H1 (cell line): Measurements from ENCODE around the gene CPA1. TPM values are rescaled to one million over a fixed set of nuclear protein-coding genes. Genes with fewer than 3 reads are reported as not detected.

Experiments used
- CTCF ChIA-PET: fragments of 300-600 bp; sonication (Branson Sonifier 250); formaldehyde crosslinking; loops from one replicate; lab custom pipeline; 2021; ENCODE audit not compliant: partially characterized antibody; lab: Charles Lee
- POLR2A ChIA-PET: fragments of 300-600 bp; sonication (Branson Sonifier 250); formaldehyde crosslinking; loops from one replicate; lab custom pipeline; 2021; ENCODE audit warnings: inconsistent platforms; ENCODE audit not compliant: partially characterized antibody; lab: Charles Lee
- DNase-seq, 2 experiments: peaks; one replicate each; pipeline versions ENCODE4 v3.0.0 to v3.0.0-alpha.2; 2010 to 2022; ENCODE audit warnings: low spot score in 2 of 2, low read depth in 1 of 2, mixed read lengths in 1 of 2
- FAIRE-seq: peaks from 2 replicates; lab custom pipeline; 2011; peaks lifted over from hg19 to GRCh38; lab: Jason Lieb, UNC
- H2AFZ ChIP-seq: 2 replicates; pipeline ENCODE4 v1.8.1; 2012; ENCODE audit warnings: low read length, inconsistent platforms
- H2AK5ac ChIP-seq: 2 replicates; pipeline ENCODE4 v1.6.1; 2013; ENCODE audit warnings: low read depth, low read length
- H2BK120ac ChIP-seq: replicated peaks from 2 replicates; pipeline ENCODE3; 2013; ENCODE audit warnings: low read depth, low read length, inconsistent platforms
- H2BK12ac ChIP-seq: 2 replicates; pipeline ENCODE4 v1.6.1; 2013; ENCODE audit warnings: low read depth, low read length
- H2BK15ac ChIP-seq: 2 replicates; pipeline ENCODE4 v1.6.1; 2013; ENCODE audit warnings: low read length
- H2BK20ac ChIP-seq: 2 replicates; pipeline ENCODE4 v1.6.1; 2013; ENCODE audit warnings: low read length
- H2BK5ac ChIP-seq: 2 replicates; pipeline ENCODE4 v1.6.1; 2013; ENCODE audit warnings: low read depth, low read length
- H3K14ac ChIP-seq: 2 replicates; pipeline ENCODE4 v1.6.1; 2013; ENCODE audit warnings: inconsistent platforms; ENCODE audit not compliant: insufficient read length
- H3K18ac ChIP-seq: 2 replicates; pipeline ENCODE4 v1.6.1; 2013; ENCODE audit warnings: low read length; ENCODE audit errors: extremely low read depth
- H3K23ac ChIP-seq: 2 replicates; pipeline ENCODE4 v1.6.1; 2013; ENCODE audit warnings: inconsistent platforms; ENCODE audit not compliant: insufficient read length
- H3K23me2 ChIP-seq: 2 replicates; pipeline ENCODE4 v1.6.1; 2013; ENCODE audit warnings: low read depth, low read length
- H3K27ac ChIP-seq: 2 replicates; pipeline ENCODE4 v1.6.1; 2011; ENCODE audit warnings: low read depth, low read length, inconsistent platforms
- H3K27me3 ChIP-seq, 4 experiments: replicated peaks in 1 of 4; 1 replicate in 1 of 4; 2 replicates in 3 of 4; pipeline versions ENCODE4 v1.6.1 to v1.8.1; 2011 to 2013; ENCODE audit warnings: low read length in 3 of 4, mild to moderate bottlenecking in 3 of 4, inconsistent platforms in 2 of 4, mixed read lengths in 2 of 4, moderate library complexity in 1 of 4; ENCODE audit not compliant: control insufficient read depth in 3 of 4, insufficient read depth in 3 of 4; ENCODE audit errors: extremely low read depth in 1 of 4
- H3K36me3 ChIP-seq, 4 experiments: 2 replicates each; pipeline versions ENCODE4 v1.6.1 to v1.8.1; 2011 to 2013; ENCODE audit warnings: mild to moderate bottlenecking in 4 of 4, low read length in 3 of 4, moderate library complexity in 2 of 4, control low read depth in 1 of 4, inconsistent platforms in 1 of 4; ENCODE audit not compliant: insufficient read depth in 4 of 4, control insufficient read depth in 2 of 4
- H3K4ac ChIP-seq: replicated peaks from 2 replicates; pipeline ENCODE3; 2013; ENCODE audit warnings: low read length, low read depth, mixed read lengths, inconsistent platforms; ENCODE audit not compliant: insufficient read length
- H3K4me1 ChIP-seq, 4 experiments: replicated peaks in 1 of 4; 1 replicate in 1 of 4; 2 replicates in 3 of 4; pipeline versions ENCODE4 v1.6.1 to v1.8.1; 2011 to 2013; ENCODE audit warnings: low read length in 3 of 4, inconsistent platforms in 2 of 4, mixed read lengths in 1 of 4; ENCODE audit not compliant: insufficient read depth in 4 of 4, control insufficient read depth in 3 of 4
- H3K4me2 ChIP-seq, 2 experiments: 2 replicates each; pipeline versions ENCODE4 v1.6.1 to v1.8.1; 2011 to 2013; ENCODE audit warnings: low read depth in 2 of 2, low read length in 2 of 2, control low read depth in 1 of 2, inconsistent platforms in 1 of 2, mild to moderate bottlenecking in 1 of 2; ENCODE audit not compliant: insufficient read depth in 1 of 2
- H3K4me3 ChIP-seq, 4 experiments: fragments of 200-600, 300-600 bp in 1 of 4; sonication (generic), shearing (Covaris generic), sonication (Bioruptor Twin) in 1 of 4; 2 replicates each; pipeline versions ENCODE4 v1.5.1 to v1.8.1; 2011 to 2016; ENCODE audit warnings: low read length in 4 of 4, low read depth in 3 of 4, control low read depth in 2 of 4, inconsistent platforms in 2 of 4, mild to moderate bottlenecking in 2 of 4, mixed read lengths in 1 of 4, moderate library complexity in 1 of 4; ENCODE audit not compliant: insufficient read depth in 2 of 4; ENCODE audit errors: extremely low read depth in 1 of 4
- H3K56ac ChIP-seq: replicated peaks from 2 replicates; pipeline ENCODE3; 2013; ENCODE audit warnings: low read depth, mild to moderate bottlenecking, mixed read lengths, low read length, inconsistent platforms; ENCODE audit not compliant: insufficient read length
- H3K79me1 ChIP-seq: 2 replicates; pipeline ENCODE4 v1.6.1; 2013; ENCODE audit warnings: low read depth, low read length, control low read depth
- H3K79me2 ChIP-seq, 2 experiments: 2 replicates each; pipeline versions ENCODE4 v1.6.1 to v1.8.1; 2012 to 2013; ENCODE audit warnings: low read length in 2 of 2, mild to moderate bottlenecking in 2 of 2, inconsistent platforms in 1 of 2; ENCODE audit not compliant: insufficient read depth in 2 of 2, control insufficient read depth in 1 of 2
- H3K9ac ChIP-seq, 4 experiments: replicated peaks in 1 of 4; 1 replicate in 1 of 4; 2 replicates in 3 of 4; pipeline versions ENCODE4 v1.6.1 to v1.8.1; 2011 to 2013; ENCODE audit warnings: low read depth in 3 of 4, low read length in 3 of 4, control low read depth in 2 of 4, mild to moderate bottlenecking in 2 of 4, moderate library complexity in 2 of 4, inconsistent platforms in 1 of 4; ENCODE audit errors: extremely low read depth in 1 of 4
- H3K9me3 ChIP-seq, 2 experiments: 2 replicates each; pipeline versions ENCODE4 v1.6.1 to v1.8.1; 2012 to 2013; ENCODE audit warnings: mild to moderate bottlenecking in 2 of 2, moderate library complexity in 2 of 2, control low read depth in 1 of 2, inconsistent platforms in 1 of 2, low read depth in 1 of 2, low read length in 1 of 2, mixed read lengths in 1 of 2; ENCODE audit not compliant: insufficient read depth in 2 of 2
- H4K20me1 ChIP-seq, 2 experiments: replicated peaks in 1 of 2; 2 replicates each; pipeline versions ENCODE3 to v1.8.1; 2011 to 2013; ENCODE audit warnings: inconsistent platforms in 2 of 2, low read length in 2 of 2, mild to moderate bottlenecking in 1 of 2; ENCODE audit not compliant: insufficient read depth in 2 of 2, control insufficient read depth in 1 of 2
- H4K5ac ChIP-seq: 2 replicates; pipeline ENCODE4 v1.6.1; 2013; ENCODE audit warnings: low read length, low read depth, mixed read lengths, inconsistent platforms; ENCODE audit not compliant: insufficient read length
- H4K8ac ChIP-seq: 2 replicates; pipeline ENCODE4 v1.8.0; 2013; ENCODE audit warnings: mild to moderate bottlenecking, moderate library complexity, low read length, inconsistent platforms; ENCODE audit not compliant: insufficient read depth; ENCODE audit errors: extremely low read depth
- H4K91ac ChIP-seq: replicated peaks from 2 replicates; pipeline ENCODE3; 2013; ENCODE audit warnings: low read length, mixed read lengths, inconsistent platforms; ENCODE audit not compliant: insufficient read length
- ASH2L ChIP-seq: fragments of 200-600, 300-600 bp; sonication (generic); IDR thresholded peaks from one replicate; pipeline ENCODE4 v1.7.1; 2017; ENCODE audit warnings: low read length
- BACH1 ChIP-seq: IDR thresholded peaks from 2 replicates; pipeline ENCODE4 v1.6.1; 2012; ENCODE audit warnings: low read length, improper control_type of control experiment
- CREB1 ChIP-seq: IDR thresholded peaks from 2 replicates; pipeline ENCODE4 v1.6.1; 2012; ENCODE audit warnings: inconsistent platforms
- EGR1 ChIP-seq: IDR thresholded peaks from 2 replicates; pipeline ENCODE4 v1.6.1; 2011; ENCODE audit warnings: low read depth, low read length, borderline replicate concordance
- GTF2F1 ChIP-seq: IDR thresholded peaks from 2 replicates; pipeline ENCODE4 v1.6.1; 2012; ENCODE audit warnings: low read depth, low read length, improper control_type of control experiment, borderline replicate concordance
- KDM4A ChIP-seq: IDR thresholded peaks from one replicate; pipeline ENCODE4 v1.7.1; 2012; ENCODE audit warnings: low read depth, mild to moderate bottlenecking, moderate library complexity, low read length, inconsistent platforms; ENCODE audit not compliant: severe bottlenecking
- KDM5A ChIP-seq: fragments of 200-600 bp; IDR thresholded peaks from 2 replicates; pipeline ENCODE4 v1.7.1; 2012; ENCODE audit warnings: mild to moderate bottlenecking, low read length, inconsistent platforms, mixed read lengths
- PHF8 ChIP-seq: fragments of 200-600 bp; sonication (generic); conservative IDR thresholded peaks from 2 replicates; pipeline ENCODE4 v1.7.1; 2012; ENCODE audit warnings: low read depth, mild to moderate bottlenecking, inconsistent platforms, low read length, moderate library complexity
- POLR2A ChIP-seq, 2 experiments: IDR thresholded peaks; 1 replicate in 1 of 2; 2 replicates in 1 of 2; pipeline ENCODE4 v1.6.1; 2011; ENCODE audit warnings: low read depth in 2 of 2, low read length in 2 of 2, mild to moderate bottlenecking in 2 of 2; ENCODE audit errors: control extremely low read depth in 1 of 2
- SP2 ChIP-seq: IDR thresholded peaks from 2 replicates; pipeline ENCODE4 v1.6.1; 2012; ENCODE audit warnings: mild to moderate bottlenecking, low read length, inconsistent platforms
- SP4 ChIP-seq: IDR thresholded peaks from 2 replicates; pipeline ENCODE4 v1.6.1; 2012; ENCODE audit warnings: low read length, inconsistent platforms
- SRF ChIP-seq: IDR thresholded peaks from 2 replicates; pipeline ENCODE4 v1.6.1; 2011; ENCODE audit warnings: mild to moderate bottlenecking, low read depth, low read length, moderate library complexity
- TAF1 ChIP-seq: IDR thresholded peaks from 2 replicates; pipeline ENCODE4 v1.6.1; 2011; ENCODE audit warnings: mild to moderate bottlenecking, low read depth, low read length
- TAF7 ChIP-seq: optimal IDR thresholded peaks from 2 replicates; pipeline ENCODE3; 2011; ENCODE audit warnings: low read depth, mild to moderate bottlenecking, inconsistent platforms, low read length, moderate library complexity, borderline replicate concordance
- USF2 ChIP-seq: IDR thresholded peaks from 2 replicates; pipeline ENCODE4 v1.6.1; 2011; ENCODE audit warnings: low read length, improper control_type of control experiment
- WGBS, 2 experiments: shearing (Covaris generic) in 1 of 2; methylation state at CpG; one replicate each; pipeline versions ENCODE4 v1.1.6 to v1.1.7; 2013 to 2015; ENCODE audit warnings: low lambda C conversion rate in 2 of 2, mixed read lengths in 2 of 2, inconsistent platforms in 1 of 2, low coverage in 1 of 2, missing lambda C conversion rate in 1 of 2; ENCODE audit not compliant: insufficient replicate concordance in 2 of 2, insufficient coverage in 1 of 2, insufficient read length in 1 of 2; ENCODE audit errors: extremely low coverage in 1 of 2, missing lambda C conversion rate in 1 of 2; 5-methylcytosine and 5-hydroxymethylcytosine counted together
- polyA plus RNA-seq, 7 experiments: library from polyadenylated mRNA; depleted of rRNA in 3 of 7; stranded (reverse) in 5 of 7; unstranded in 2 of 7; fragments of >200 nt in 5 of 7; fragments of 200-250 nt in 2 of 7; gene quantifications; 1 replicate in 5 of 7; 2 replicates in 1 of 7; 4 replicates in 1 of 7; pipeline versions ENCODE4 v1.2.1 to v1.2.3, GENCODE V29; 2011 to 2013; ENCODE audit warnings: missing spikeins in 2 of 7, mixed read lengths in 2 of 7
- total RNA-seq: library from RNA; stranded (reverse); fragmentation: NEBNext Ultra II Directional; extraction: Animal tissue kit (Norgen Biotek cat#: 25700); gene quantifications from 2 replicates; pipeline ENCODE4 v1.2.1, GENCODE V29; 2021

Gene CPA1
- total and polyA plus RNA-seq, 2 of the 8 experiments (the other 6 are each of a cell fraction or from before 2014, with no cell fraction given) = not detected

- Histone ChIP-seq H3K4me2 (no peak overlapping the region), H3K14ac (no peak overlapping the region), H2BK5ac (no peak overlapping the region), H3K18ac (no peak overlapping the region), H2BK120ac (no peak overlapping the region), H3K27me3 (no peaks in the 10 kb centered on the region), H3K79me1 (no peaks in the 10 kb centered on the region), H2BK20ac (no peak overlapping the region), H3K36me3 (no peaks in the 10 kb centered on the region), H3K56ac (no peak overlapping the region), H3K79me2 (no peaks in the 10 kb centered on the region), H3K9me3 (no peaks in the 10 kb centered on the region), H3K4me1 (no peaks in the 10 kb centered on the region), H2AFZ (no peak overlapping the region), H4K91ac (no peak overlapping the region), H2BK12ac (no peak overlapping the region), H4K20me1 (no peaks in the 10 kb centered on the region), H2BK15ac (no peak overlapping the region), H3K9ac (no peak overlapping the region; a peak in 1 of 7 replicates), H3K4me3 (no peak overlapping the region), H3K23ac (no peak overlapping the region), H4K8ac (no peak overlapping the region), H4K5ac (no peak overlapping the region), H3K27ac (no peak overlapping the region), H2AK5ac (no peak overlapping the region), H3K23me2 (no peaks in the 10 kb centered on the region), H3K4ac (no peak overlapping the region)
- ChIA-PET POLR2A (no interaction called here), CTCF (interaction anchor here (1.1 to 2.1 kb wide), 2 partner anchors 8 to 18 kb away, joined by 5 read pairs; no protein-coding TSS in a partner anchor)
- DNase-seq = no peak
- 88 to 100% methylated on average over 2 to 4 of the region's 4 CpGs for WGBS, 2 experiments
- no peak for FAIRE-seq
- no peak for TF ChIP-seq PHF8
- TF ChIP-seq TAF7 = no peak
- TF ChIP-seq USF2 = no peak
- no peak for TF ChIP-seq GTF2F1
- no peak for TF ChIP-seq SRF
- TF ChIP-seq EGR1 = no peak
- TF ChIP-seq TAF1 = no peak
- no peak for TF ChIP-seq BACH1
- no peak for TF ChIP-seq KDM5A
- no peak for TF ChIP-seq SP4
- TF ChIP-seq KDM4A = no peak
- no peak for TF ChIP-seq ASH2L
- no peak for TF ChIP-seq CREB1
- no peak for TF ChIP-seq POLR2A (IDR thresholded peaks at IDR 0.05; ENCODE audit: control extremely low read depth in 1 of 2, low read depth in 2 of 2, low read length in 2 of 2)
- TF ChIP-seq SP2 = no peak
Observed at GRCh38 chr7:130410868-130411541, 30.7 kb downstream of the CPA1 start.
